SK-N-SH treated with all-trans-retinoic acid at 6 μM for 48 hours (cell line): ENCODE data around the gene SUSD5.

Source experiments
- ATAC-seq: fragments of 200-7000 bp; cut with Tn5 transposase; 3 replicates; pipeline ENCODE4 v1.9.1; 2020; ENCODE audit warnings: mild to moderate bottlenecking, moderate library complexity
- ARNTL ChIP-seq: fragments of 450-650 bp; formaldehyde crosslinking; IDR thresholded peaks from 2 replicates; pipeline ENCODE4 v1.5.0; 2020; ENCODE audit warnings: low read depth, mild to moderate bottlenecking, moderate library complexity, borderline replicate concordance
- BACH2 ChIP-seq: fragments of 250-450 bp; sonication (Bioruptor Pico); IDR thresholded peaks from 2 replicates; pipeline ENCODE4 v1.9.0; 2021; ENCODE audit warnings: mild to moderate bottlenecking, borderline replicate concordance
- CSDC2 ChIP-seq: fragments of 250-450 bp; sonication (Bioruptor Pico); IDR thresholded peaks from 2 replicates; pipeline ENCODE4 v1.5.0; 2020; ENCODE audit warnings: mild to moderate bottlenecking, moderate library complexity
- ESRRG ChIP-seq: fragments of 250-450 bp; sonication (Bioruptor Pico); IDR thresholded peaks from 2 replicates; pipeline ENCODE4 v1.6.1; 2021; ENCODE audit warnings: mild to moderate bottlenecking
- OSR1 ChIP-seq: fragments of 250-450 bp; sonication (Bioruptor Pico); IDR thresholded peaks from 2 replicates; pipeline ENCODE4 v1.8.0; 2022; ENCODE audit warnings: moderate library complexity, mild to moderate bottlenecking, inconsistent platforms
- PATZ1 ChIP-seq: fragments of 250-450 bp; sonication (Bioruptor Pico); IDR thresholded peaks from 2 replicates; pipeline ENCODE4 v1.8.0; 2020; ENCODE audit warnings: mild to moderate bottlenecking, moderate library complexity, borderline replicate concordance
- POU6F1 ChIP-seq: fragments of 250-450 bp; sonication (Bioruptor Pico); IDR thresholded peaks from 2 replicates; pipeline ENCODE4 v1.8.0; 2021; ENCODE audit warnings: low read depth, mild to moderate bottlenecking, moderate library complexity, borderline replicate concordance
- RARB ChIP-seq: fragments of 250-450 bp; sonication (Bioruptor Pico); IDR thresholded peaks from 2 replicates; pipeline ENCODE4 v1.8.0; 2021; ENCODE audit warnings: mild to moderate bottlenecking, moderate library complexity
- SNAI2 ChIP-seq: fragments of 250-450 bp; sonication (Bioruptor Pico); IDR thresholded peaks from 2 replicates; pipeline ENCODE4 v1.5.0; 2020; ENCODE audit warnings: mild to moderate bottlenecking, moderate library complexity
- TCF4 ChIP-seq: fragments of 250-450 bp; sonication (Bioruptor Pico); IDR thresholded peaks from 2 replicates; pipeline ENCODE4 v1.8.0; 2021; ENCODE audit warnings: mild to moderate bottlenecking, moderate library complexity, borderline replicate concordance
- TOX ChIP-seq: fragments of 250-450 bp; sonication (Bioruptor Pico); IDR thresholded peaks from 2 replicates; pipeline ENCODE4 v1.8.0; 2021; ENCODE audit warnings: mild to moderate bottlenecking, moderate library complexity, borderline replicate concordance
- ZC3H10 ChIP-seq: fragments of 250-450 bp; sonication (Bioruptor Pico); IDR thresholded peaks from 2 replicates; pipeline ENCODE4 v1.5.1; 2021; ENCODE audit warnings: mild to moderate bottlenecking, moderate library complexity
- ZNF565 ChIP-seq: fragments of 450-650 bp; formaldehyde crosslinking; conservative IDR thresholded peaks from 2 replicates; pipeline ENCODE4 v1.5.0; 2020; ENCODE audit warnings: low read depth, mild to moderate bottlenecking, moderate library complexity
- ZNF8 ChIP-seq: fragments of 450-650 bp; formaldehyde crosslinking; IDR thresholded peaks from 2 replicates; pipeline ENCODE4 v1.5.0; 2020; ENCODE audit warnings: mild to moderate bottlenecking, moderate library complexity
- TF ChIP-seq, protein P1 (sequence below): fragments of 250-450 bp; sonication (Bioruptor Pico); IDR thresholded peaks from 2 replicates; pipeline ENCODE4 v1.5.1; 2020; ENCODE audit warnings: low read depth, mild to moderate bottlenecking, moderate library complexity
- TF ChIP-seq, protein P2 (sequence below): fragments of 250-450 bp; sonication (Bioruptor Pico); IDR thresholded peaks from 2 replicates; pipeline ENCODE4 v1.5.1; 2021; ENCODE audit warnings: mild to moderate bottlenecking, moderate library complexity
- TF ChIP-seq, protein P3 (sequence below): fragments of 250-450 bp; sonication (Bioruptor Pico); IDR thresholded peaks from 2 replicates; pipeline ENCODE4 v1.5.0; 2020; ENCODE audit warnings: mild to moderate bottlenecking, moderate library complexity

The SUSD5 gene

GRCh38 chr3:33236005-33236404, 17.4 kb upstream of the SUSD5 start (continued):
- TF ChIP-seq, protein P1, sequence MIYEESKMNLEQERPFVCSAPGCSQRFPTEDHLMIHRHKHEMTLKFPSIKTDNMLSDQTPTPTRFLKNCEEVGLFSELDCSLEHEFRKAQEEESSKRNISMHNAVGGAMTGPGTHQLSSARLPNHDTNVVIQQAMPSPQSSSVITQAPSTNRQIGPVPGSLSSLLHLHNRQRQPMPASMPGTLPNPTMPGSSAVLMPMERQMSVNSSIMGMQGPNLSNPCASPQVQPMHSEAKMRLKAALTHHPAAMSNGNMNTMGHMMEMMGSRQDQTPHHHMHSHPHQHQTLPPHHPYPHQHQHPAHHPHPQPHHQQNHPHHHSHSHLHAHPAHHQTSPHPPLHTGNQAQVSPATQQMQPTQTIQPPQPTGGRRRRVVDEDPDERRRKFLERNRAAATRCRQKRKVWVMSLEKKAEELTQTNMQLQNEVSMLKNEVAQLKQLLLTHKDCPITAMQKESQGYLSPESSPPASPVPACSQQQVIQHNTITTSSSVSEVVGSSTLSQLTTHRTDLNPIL: no peak
- no peak for TF ChIP-seq RARB

GRCh38 chr3:33233884-33234283, 15.3 kb upstream of the SUSD5 start:
- TF ChIP-seq ZC3H10 (CRISPR knock-in tag) (no peak), ZNF565 (no peak)
- no peak for ATAC-seq

DNA sequence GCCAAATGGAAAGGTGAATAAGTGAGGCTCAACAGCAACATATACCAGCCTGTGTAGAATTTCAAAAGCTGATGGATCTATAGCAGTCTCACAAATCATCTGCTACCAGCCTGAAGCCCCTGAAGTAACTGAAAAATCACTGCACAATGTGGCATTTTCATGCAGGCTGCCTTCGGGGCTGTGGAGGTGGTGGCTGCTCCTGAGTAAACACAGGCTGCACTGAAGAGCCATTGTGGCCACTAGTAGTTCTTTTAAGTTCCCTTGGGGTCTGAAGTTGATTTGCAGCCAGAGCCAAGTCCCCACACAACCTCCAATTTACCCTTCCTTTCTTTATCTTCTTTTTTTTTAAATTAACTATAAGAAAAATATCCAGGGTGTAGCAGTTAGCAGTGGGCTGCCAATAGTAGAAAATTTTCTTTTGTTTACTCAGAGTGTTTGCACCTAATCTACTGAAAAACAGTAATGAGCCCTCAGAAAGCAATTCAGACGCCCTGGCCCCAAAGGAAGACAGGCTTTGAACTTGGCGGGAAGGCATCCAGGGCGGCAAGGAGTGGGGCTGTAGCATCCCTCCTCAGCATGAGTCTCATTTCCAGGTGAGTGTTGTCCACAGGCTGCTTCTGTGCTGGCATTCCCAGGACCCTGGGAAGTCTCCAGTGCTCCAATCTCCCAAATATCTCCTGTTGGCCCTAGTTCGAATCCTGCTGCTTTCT, 13.3 kb upstream of the SUSD5 start:
- TF ChIP-seq, protein P2, sequence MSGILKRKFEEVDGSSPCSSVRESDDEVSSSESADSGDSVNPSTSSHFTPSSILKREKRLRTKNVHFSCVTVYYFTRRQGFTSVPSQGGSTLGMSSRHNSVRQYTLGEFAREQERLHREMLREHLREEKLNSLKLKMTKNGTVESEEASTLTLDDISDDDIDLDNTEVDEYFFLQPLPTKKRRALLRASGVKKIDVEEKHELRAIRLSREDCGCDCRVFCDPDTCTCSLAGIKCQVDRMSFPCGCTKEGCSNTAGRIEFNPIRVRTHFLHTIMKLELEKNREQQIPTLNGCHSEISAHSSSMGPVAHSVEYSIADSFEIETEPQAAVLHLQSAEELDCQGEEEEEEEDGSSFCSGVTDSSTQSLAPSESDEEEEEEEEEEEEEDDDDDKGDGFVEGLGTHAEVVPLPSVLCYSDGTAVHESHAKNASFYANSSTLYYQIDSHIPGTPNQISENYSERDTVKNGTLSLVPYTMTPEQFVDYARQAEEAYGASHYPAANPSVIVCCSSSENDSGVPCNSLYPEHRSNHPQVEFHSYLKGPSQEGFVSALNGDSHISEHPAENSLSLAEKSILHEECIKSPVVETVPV: no peak
- no peak for TF ChIP-seq PATZ1 (CRISPR knock-in tag)
- TF ChIP-seq ESRRG (CRISPR knock-in tag): no peak
- no peak for TF ChIP-seq SNAI2 (CRISPR knock-in tag)
- no peak for TF ChIP-seq TOX (CRISPR knock-in tag)
- TF ChIP-seq ZNF8 (CRISPR knock-in tag): no peak
- TF ChIP-seq, protein P3, sequence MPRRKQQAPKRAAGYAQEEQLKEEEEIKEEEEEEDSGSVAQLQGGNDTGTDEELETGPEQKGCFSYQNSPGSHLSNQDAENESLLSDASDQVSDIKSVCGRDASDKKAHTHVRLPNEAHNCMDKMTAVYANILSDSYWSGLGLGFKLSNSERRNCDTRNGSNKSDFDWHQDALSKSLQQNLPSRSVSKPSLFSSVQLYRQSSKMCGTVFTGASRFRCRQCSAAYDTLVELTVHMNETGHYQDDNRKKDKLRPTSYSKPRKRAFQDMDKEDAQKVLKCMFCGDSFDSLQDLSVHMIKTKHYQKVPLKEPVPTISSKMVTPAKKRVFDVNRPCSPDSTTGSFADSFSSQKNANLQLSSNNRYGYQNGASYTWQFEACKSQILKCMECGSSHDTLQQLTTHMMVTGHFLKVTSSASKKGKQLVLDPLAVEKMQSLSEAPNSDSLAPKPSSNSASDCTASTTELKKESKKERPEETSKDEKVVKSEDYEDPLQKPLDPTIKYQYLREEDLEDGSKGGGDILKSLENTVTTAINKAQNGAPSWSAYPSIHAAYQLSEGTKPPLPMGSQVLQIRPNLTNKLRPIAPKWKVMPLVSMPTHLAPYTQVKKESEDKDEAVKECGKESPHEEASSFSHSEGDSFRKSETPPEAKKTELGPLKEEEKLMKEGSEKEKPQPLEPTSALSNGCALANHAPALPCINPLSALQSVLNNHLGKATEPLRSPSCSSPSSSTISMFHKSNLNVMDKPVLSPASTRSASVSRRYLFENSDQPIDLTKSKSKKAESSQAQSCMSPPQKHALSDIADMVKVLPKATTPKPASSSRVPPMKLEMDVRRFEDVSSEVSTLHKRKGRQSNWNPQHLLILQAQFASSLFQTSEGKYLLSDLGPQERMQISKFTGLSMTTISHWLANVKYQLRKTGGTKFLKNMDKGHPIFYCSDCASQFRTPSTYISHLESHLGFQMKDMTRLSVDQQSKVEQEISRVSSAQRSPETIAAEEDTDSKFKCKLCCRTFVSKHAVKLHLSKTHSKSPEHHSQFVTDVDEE (CRISPR knock-in tag): no peak
- TF ChIP-seq, protein P1: no peak
- no peak for ATAC-seq

- no peak for ATAC-seq
- TF ChIP-seq OSR1 (no peak), CSDC2 (CRISPR knock-in tag) (no peak), ARNTL (CRISPR knock-in tag) (no peak), POU6F1 (CRISPR knock-in tag) (no peak), ZNF8 (CRISPR knock-in tag) (no peak), ESRRG (CRISPR knock-in tag) (no peak), TOX (CRISPR knock-in tag) (no peak), TCF4 (CRISPR knock-in tag) (no peak), ZNF565 (no peak), BACH2 (CRISPR knock-in tag) (no peak)
- TF ChIP-seq, protein P3 (CRISPR knock-in tag): no peak
- TF ChIP-seq, protein P2: no peak
Measured at GRCh38 chr3:33229947-33230346, 11.3 kb upstream of the SUSD5 start.
